Activated CD8-positive, alpha-beta memory T cell treated with anti-CD3 and anti-CD28 coated beads, Interleukin-2, amount 50 U/mL, for 48 hours (primary cell): ENCODE data around the gene GAL3ST1.

Experiments used
- DNase-seq: peaks from one replicate; pipeline ENCODE4 v3.0.0-alpha.2; 2020

GAL3ST1 gene

DNA sequence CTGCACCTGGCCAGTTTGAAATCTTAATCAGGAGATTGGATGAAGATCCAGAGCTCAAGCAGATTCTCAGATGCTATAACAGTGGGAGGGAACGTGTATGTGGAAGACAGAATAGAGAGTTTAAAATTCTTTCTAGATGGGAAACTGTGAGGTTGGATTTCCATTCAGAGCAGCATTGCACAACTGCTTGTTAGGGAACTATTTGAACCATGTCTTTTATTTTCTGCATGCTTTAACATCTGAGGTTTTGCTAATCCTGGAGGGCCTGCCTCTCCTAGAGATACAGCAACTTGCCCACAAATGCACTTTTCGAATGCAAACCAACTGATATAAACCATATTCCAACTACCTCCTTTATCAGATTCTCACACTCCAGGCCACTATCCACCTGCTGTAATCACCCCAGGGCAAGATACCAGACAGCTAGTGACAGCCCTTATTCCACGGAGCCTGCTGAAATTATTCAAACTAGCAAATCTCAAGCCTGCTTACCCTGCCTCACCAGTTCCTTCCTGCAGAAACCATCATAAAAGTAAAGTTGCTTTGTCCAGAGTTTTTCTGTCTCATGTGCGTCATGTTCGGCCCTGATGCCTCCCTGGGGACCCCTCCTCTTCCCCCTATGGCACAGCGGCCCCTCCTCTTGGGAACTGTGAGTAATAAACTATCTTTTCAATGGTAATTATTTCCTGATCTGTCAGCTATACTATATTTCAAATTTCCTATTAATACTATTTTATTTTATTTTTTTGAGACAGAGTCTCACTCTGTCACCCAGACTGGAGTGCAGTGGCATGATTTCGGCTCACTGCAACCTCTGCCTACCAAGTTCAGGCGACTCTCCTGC is 50.6 kb downstream of the GAL3ST1 start:
- DNase-seq = no peak

- DNase-seq = no peak
These were observed 52.9 kb downstream of the GAL3ST1 start for GRCh38 chr22:30521368-30522156.

DNA sequence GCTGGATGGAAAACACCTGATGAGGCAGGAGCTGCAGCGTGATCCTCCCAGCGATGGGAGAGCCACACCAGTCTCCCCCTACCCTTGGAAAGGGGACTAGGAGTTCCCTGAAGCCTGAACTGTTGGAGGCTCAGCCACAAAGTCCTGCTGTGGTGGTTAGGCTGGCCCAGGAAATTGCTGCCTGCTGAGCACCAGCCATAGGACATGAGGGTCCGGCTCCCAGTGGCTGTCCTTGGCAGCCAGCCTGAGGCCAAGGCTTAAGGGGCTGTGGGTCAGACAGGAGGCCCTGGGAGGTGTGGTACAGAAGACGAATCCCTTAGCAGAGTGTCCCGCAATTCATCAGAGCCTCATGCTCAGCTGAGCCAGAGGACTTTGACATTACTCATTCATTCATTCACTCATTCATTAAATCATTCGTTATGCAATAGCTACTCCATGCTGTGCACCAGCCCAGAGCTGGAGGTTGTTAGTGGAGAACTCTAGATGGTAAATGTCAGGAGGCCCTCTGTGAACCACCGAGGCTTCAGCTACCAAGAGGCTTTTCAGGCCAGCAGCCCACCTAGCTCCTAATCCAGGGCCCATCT is 54.5 kb downstream of the GAL3ST1 start:
- no peak for DNase-seq

- DNase-seq = no peak
These were observed 57.7 kb downstream of the GAL3ST1 start for GRCh38 chr22:30516731-30517130.

- no peak for DNase-seq
These were observed 58.2 kb downstream of the GAL3ST1 start for GRCh38 chr22:30516273-30516672.

DNA sequence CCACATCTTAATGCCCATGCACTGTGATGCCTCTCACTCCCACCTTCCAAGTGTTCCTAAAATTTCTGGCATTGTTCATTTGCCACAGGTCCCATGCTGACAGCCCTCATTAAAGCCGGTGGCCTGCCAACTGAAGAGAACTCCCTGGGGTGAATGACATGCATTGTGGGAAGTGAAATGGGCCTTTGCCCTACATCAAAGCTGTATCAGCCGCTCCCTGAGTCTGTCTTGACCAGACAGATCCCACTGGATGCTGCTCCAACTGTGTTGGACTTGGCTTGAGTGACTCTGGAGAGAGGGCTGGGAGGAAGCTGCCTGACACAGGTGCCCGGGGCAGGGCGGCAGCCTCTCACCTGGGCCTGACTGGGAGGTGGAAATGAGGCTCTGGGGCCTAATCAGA is 60.2 kb downstream of the GAL3ST1 start:
- no peak for DNase-seq

DNA sequence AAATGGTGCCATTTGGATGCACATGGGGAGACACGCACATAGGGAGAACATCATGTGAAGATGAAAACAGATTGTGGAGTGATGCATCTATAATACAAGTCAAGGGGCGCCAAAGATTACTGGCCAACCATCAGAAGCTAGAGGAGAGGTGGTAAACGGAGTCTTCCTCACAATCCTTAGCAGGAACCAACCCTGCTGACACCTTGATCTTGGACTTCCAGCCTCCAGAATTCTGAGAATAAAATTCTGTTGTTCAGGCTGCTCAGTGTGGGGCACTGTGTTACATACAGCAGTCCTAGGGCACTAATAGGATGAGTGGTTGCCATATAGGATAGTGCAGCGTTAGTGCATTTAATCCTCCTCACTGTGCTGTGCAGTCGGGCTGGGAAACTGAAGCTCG is 61.0 kb downstream of the GAL3ST1 start:
- DNase-seq = no peak

- no peak for DNase-seq
These were observed 62.6 kb downstream of the GAL3ST1 start for GRCh38 chr22:30511911-30512310.

GRCh38 chr22:30511109-30511508 is 63.4 kb downstream of the GAL3ST1 start:
- DNase-seq = no peak

DNA sequence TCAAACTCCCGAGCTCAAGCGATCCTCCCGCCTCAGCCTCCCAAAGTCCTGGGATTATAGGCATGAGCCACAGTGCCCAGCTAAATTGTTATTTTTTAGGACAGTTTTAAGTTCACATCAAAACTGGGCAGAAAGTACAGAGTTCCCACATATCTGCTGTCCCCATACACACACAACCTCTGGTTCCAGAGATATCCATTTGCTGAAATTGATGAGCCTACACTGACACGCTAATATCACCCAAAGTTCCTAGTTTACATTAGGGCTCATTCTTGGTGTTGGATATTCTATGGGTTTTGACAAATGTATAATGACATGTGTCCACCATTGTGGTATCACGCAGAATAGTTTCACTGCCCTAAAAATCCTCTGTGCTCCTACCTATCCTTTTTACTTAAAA is 66.2 kb downstream of the GAL3ST1 start:
- no peak for DNase-seq

GRCh38 chr22:30507670-30508069 is 66.8 kb downstream of the GAL3ST1 start:
- DNase-seq = no peak

GRCh38 chr22:30506507-30506968 is 67.9 kb downstream of the GAL3ST1 start:
- no peak for DNase-seq
